ENCODE measurements around the gene MS4A15.
A peak's percentile ranks its signal among the peaks of the same experiment; 100 is the strongest.
"Not testable (repeated sequence)": the region's sequence is repeated elsewhere in the genome, so short reads cannot be mapped to it uniquely, and the experiment has no call there.

MS4A15 gene

DNA sequence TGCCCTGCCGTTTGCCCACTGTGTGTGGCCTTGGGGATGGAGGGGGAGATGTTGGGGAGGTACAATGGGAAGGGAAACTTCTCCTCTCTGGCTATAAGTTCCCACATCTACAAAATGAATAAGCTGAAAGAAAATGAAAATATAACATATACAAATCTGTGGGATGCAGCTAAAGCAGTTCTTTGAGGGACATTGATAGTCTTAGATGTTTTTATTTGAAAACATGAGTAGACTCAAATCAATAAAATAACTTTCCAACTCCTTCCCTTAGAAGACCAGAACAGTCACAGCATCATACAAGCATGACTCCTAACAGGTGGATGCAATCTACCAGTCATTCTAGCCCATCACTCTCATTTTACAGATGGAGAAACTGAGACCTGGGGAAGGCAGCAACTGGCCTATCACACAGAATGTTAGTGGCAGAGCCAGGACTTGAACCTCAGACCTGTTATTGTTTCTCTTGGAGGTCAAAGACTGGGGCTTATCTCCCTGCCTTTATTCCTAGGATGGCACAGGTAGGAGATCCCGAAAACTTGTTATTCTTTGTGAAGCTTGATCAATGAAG is 60.0 kb downstream of the MS4A15 start:
- no peak overlapping the region for H3K4me3 Mint-ChIP-seq
- peaks cover 42% of the 10 kb centered on the region for H3K9me3 Mint-ChIP-seq
- H3K27me3 Mint-ChIP-seq (ENCODE audit: low read depth, poor library complexity) = peaks cover 12% of the 10 kb centered on the region
- H3K27ac Mint-ChIP-seq = no peak overlapping the region
- DNase-seq = no peak
- peaks cover 10% of the 10 kb centered on the region for H3K4me1 Mint-ChIP-seq
- TF ChIP-seq, protein P1, sequence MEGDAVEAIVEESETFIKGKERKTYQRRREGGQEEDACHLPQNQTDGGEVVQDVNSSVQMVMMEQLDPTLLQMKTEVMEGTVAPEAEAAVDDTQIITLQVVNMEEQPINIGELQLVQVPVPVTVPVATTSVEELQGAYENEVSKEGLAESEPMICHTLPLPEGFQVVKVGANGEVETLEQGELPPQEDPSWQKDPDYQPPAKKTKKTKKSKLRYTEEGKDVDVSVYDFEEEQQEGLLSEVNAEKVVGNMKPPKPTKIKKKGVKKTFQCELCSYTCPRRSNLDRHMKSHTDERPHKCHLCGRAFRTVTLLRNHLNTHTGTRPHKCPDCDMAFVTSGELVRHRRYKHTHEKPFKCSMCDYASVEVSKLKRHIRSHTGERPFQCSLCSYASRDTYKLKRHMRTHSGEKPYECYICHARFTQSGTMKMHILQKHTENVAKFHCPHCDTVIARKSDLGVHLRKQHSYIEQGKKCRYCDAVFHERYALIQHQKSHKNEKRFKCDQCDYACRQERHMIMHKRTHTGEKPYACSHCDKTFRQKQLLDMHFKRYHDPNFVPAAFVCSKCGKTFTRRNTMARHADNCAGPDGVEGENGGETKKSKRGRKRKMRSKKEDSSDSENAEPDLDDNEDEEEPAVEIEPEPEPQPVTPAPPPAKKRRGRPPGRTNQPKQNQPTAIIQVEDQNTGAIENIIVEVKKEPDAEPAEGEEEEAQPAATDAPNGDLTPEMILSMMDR (IDR thresholded peaks at IDR 0.05) = no peak
- peaks cover 4% of the 10 kb centered on the region for H3K36me3 Mint-ChIP-seq (ENCODE audit: low read depth)

DNA sequence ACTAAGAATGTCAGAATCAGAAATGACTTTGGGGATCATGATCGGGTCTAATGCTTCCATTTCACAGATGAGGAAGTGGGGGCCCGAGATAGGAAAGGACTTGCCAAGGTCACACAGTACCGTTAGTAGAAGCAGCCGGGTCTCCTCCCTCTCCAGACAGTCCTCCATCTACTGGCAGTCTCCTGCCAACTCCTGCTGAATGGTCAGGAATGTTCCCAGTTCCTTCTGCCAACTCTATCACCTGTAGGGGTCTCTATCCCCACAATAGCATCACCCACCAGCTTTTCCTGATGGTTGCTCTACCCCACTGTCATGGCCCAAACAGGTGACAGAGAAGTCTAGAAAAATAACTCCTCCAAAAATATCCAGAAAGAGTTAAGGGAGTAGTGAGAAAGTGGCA is 61.4 kb downstream of the MS4A15 start:
- H3K9me3 Mint-ChIP-seq = peaks cover 36% of the 10 kb centered on the region
- H3K4me1 Mint-ChIP-seq = peaks cover 10% of the 10 kb centered on the region
- peaks cover 4% of the 10 kb centered on the region for H3K36me3 Mint-ChIP-seq (ENCODE audit: low read depth)
- DNase-seq = no peak
- H3K27ac Mint-ChIP-seq = no peak overlapping the region
- H3K4me3 Mint-ChIP-seq = no peak overlapping the region
- peaks cover 9% of the 10 kb centered on the region for H3K27me3 Mint-ChIP-seq (ENCODE audit: low read depth, poor library complexity)
- TF ChIP-seq, protein P1 (IDR thresholded peaks at IDR 0.05) = no peak

DNA sequence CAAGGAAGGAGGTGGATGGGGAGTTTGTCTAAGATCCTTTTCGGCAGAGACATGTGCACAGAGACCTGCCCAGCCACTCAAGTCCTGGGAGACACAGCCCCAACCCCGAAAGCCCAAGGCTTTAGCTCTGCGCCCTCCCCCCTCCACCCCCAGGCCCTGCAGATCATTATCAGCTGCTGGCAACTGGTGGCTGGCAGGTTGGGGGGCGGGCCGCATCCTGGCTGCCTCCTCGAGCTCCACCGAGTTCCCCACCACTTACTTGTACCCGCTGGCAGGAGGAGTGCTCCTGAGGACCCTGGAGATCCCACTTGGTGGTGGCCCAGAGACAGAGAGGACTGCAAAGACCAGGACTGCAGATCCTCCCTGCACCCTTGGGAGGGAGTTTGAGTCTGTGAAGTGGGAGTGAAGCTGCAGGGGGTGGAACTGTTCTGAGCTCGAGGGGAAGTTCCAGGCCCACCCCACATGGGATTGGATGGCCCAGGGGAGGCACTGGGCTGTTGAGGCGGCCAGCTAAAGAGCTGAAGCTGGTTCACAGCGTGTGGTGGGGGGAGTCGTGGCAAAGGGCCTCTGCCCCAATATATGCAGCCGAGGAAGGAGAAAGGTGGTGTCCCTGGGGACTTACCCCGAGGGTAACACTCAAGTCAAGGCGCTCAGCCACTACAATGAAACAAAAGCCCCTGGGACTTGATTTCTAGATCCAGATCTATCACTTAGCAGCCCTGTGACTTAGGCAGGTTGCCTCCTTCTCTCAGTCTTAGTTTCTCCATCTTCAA is 65.3 kb downstream of the MS4A15 start:
- H3K27ac Mint-ChIP-seq = no peak overlapping the region
- no peak for DNase-seq
- H3K36me3 Mint-ChIP-seq (ENCODE audit: low read depth) = no peaks in the 10 kb centered on the region
- TF ChIP-seq, protein P1 (IDR thresholded peaks at IDR 0.05) = no peak
- H3K9me3 Mint-ChIP-seq = peaks cover 10% of the 10 kb centered on the region
- peaks cover 12% of the 10 kb centered on the region for H3K4me1 Mint-ChIP-seq
- no peak overlapping the region for H3K4me3 Mint-ChIP-seq
- peaks cover 6% of the 10 kb centered on the region for H3K27me3 Mint-ChIP-seq (ENCODE audit: low read depth, poor library complexity)

DNA sequence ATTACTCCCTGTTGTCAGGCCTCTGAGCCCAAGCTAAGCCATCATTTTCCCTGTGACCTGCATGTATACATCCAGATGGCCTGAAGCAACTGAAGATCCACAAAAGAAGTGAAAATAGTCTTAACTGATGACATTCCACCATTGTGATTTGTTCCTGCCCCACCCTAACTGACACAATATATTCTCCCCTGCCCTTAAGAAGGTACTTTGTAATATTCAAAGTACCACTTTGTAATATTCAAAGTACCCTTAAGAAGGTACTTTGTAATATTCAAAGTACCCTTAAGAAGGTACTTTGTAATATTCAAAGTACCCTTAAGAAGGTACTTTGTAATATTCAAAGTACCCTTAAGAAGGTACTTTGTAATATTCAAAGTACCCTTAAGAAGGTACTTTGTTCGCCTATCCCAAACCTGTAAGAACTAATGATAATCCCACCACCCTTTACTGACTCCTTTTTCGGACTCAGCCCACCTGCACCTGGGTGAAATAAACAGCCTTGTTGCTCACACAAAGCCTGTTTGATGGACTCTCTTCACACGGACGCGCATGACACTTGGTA is 67.2 kb downstream of the MS4A15 start:
- Mint-ChIP-seq H3K4me1 (peaks cover 21% of the 10 kb centered on the region), H3K27me3 (ENCODE audit: low read depth, poor library complexity) (peaks cover 11% of the 10 kb centered on the region), H3K27ac (peak overlapping the region; percentile 10)
- not testable (repeated sequence) for H3K4me3 Mint-ChIP-seq; H3K9me3 Mint-ChIP-seq; H3K36me3 Mint-ChIP-seq (ENCODE audit: low read depth); DNase-seq

DNA sequence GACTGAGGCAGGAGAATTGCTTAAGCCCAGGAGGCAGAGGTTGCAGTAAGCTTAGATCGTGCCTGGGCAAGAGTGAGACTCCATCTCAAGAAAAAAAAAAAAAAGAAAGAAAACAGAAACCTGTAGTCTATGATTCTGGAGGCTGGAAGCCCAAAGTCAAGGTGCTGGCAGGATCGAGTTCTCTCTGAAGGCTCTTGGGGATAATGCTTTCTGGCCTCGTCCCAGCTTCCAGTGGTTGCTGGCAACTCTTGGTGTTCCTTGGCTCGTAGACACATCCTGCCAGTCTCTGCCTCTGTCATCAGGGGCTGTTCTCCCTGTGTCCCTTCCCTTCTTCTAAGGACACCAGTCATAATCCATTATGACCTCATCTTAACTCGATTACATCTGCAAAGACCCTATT is 68.5 kb downstream of the MS4A15 start:
- Mint-ChIP-seq H3K27me3 (ENCODE audit: low read depth, poor library complexity) (peaks cover 11% of the 10 kb centered on the region), H3K9me3 (no peaks in the 10 kb centered on the region), H3K36me3 (ENCODE audit: low read depth) (no peaks in the 10 kb centered on the region), H3K4me1 (peaks cover 24% of the 10 kb centered on the region), H3K4me3 (no peak overlapping the region), H3K27ac (no peak overlapping the region)
- TF ChIP-seq, protein P1 (IDR thresholded peaks at IDR 0.05) = no peak
- DNase-seq = no peak

DNA sequence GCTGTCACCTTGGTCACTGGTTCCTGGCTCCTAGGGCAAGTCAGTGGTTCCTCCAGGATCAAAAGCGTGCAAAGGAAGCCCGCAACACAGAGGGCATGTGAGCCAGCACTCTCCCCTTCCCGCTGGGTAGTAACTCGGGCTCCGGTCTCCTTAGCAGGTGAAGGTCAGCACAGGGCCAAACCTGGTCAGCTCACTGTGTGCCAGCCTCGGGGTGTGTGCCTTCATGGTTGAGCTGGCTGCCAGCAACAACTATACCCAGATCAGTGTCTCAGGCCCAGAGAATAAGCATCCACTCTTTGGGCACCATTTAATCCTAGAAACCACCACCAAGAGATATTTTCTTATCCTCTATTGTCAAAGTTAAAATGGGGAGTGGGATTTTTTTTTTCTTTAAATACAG is 69.1 kb downstream of the MS4A15 start:
- no peaks in the 10 kb centered on the region for H3K36me3 Mint-ChIP-seq (ENCODE audit: low read depth)
- H3K9me3 Mint-ChIP-seq = no peaks in the 10 kb centered on the region

More for the DNA sequence above, 69.1 kb downstream of the MS4A15 start:
- Mint-ChIP-seq H3K4me1 (peaks cover 22% of the 10 kb centered on the region), H3K4me3 (no peak overlapping the region), H3K27me3 (ENCODE audit: low read depth, poor library complexity) (peaks cover 9% of the 10 kb centered on the region), H3K27ac (no peak overlapping the region)
- DNase-seq = no peak
- TF ChIP-seq, protein P1 (IDR thresholded peaks at IDR 0.05) = no peak
